ENCODE results near the gene APOL3.
A peak's percentile ranks its signal among the peaks of the same experiment; 100 is the strongest.
"Not testable (repeated sequence)": the region's sequence is repeated elsewhere in the genome, so short reads cannot be mapped to it uniquely, and the experiment has no call there.

Gene APOL3, protein sequence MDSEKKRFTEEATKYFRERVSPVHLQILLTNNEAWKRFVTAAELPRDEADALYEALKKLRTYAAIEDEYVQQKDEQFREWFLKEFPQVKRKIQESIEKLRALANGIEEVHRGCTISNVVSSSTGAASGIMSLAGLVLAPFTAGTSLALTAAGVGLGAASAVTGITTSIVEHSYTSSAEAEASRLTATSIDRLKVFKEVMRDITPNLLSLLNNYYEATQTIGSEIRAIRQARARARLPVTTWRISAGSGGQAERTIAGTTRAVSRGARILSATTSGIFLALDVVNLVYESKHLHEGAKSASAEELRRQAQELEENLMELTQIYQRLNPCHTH

GRCh38 chr22:36160499-36160942 is at the start of gene APOL3:
Gene APOL3, minus strand, starts transcription at chr22:36160755. Its CDS starts 11,700 bp downstream, at chr22:36149055.
- DNase-seq: no peak

DNA sequence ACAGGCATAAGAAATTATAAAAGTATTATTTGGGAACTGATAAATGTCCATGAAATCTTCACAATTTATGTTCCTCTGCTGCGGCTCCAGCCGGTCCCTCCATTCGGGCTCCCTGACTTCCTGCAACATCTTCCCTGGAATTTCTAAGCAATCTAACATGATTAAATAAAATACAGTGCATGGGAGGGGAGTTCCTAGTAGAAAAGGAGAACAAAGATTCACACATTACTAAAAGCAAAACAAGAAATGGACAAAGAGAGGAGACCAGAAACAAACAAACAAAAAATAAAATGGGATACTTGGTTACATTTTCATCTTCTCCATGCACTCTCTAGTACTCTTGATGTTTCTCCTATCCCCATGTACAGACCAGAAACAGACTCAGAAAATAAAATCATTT is 49.7 kb upstream of the APOL3 start:
- no peak for DNase-seq

- DNase-seq: not testable (repeated sequence)
These were observed 48.9 kb upstream of the APOL3 start for GRCh38 chr22:36209488-36209908.

DNA sequence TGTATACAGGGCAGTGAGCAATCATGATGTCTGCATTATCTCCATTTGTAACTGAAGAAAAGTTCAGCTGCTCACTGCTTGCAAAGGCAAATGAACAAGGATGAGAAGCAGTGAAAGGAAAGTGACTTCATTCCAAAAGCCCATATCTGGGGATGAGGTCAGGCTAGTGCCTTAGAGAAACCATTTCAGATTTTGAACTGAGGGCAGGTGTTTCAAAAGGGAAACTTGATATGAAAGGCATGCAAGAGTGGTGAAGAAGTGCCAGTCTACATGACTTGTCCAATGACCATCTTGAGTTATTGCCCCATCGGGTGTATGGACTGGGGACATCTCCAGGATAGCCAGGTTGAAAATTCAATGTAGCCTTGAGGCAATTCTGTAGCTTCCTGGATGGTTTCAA is 48.4 kb upstream of the APOL3 start:
- DNase-seq: no peak

DNA sequence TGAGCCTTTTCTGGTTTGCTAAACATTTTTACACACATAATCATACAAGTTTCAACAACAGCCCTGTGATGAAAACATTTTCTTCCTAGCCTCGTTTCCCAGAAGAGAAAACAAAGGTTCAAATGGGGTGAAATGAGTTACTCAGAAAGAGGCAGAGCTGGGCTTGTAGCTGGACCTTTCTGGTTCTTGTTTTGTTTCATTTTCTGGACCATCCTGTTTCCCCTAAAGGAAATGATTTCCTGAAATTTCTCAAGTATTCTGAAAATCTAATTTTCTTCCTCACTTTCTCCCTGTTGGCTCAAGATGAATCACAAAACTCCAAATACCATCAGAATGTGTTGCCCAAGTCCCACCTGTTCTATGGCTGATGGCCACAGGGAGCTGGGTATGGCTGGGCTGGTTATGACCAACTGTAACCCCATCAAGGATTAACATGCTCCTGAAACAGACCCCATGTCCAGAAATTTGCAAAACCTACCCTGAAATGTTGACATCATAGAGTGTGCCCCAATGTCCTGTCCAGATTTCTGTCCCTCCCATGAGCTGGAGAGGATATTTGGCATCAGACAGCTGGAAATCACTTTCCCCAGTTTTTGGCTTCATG is 47.7 kb upstream of the APOL3 start:
- no peak for DNase-seq

- DNase-seq: no peak
These were observed 45.7 kb upstream of the APOL3 start for GRCh38 chr22:36206255-36206654.

GRCh38 chr22:36205573-36205972 is 45.0 kb upstream of the APOL3 start:
- not testable (repeated sequence) for DNase-seq

DNA sequence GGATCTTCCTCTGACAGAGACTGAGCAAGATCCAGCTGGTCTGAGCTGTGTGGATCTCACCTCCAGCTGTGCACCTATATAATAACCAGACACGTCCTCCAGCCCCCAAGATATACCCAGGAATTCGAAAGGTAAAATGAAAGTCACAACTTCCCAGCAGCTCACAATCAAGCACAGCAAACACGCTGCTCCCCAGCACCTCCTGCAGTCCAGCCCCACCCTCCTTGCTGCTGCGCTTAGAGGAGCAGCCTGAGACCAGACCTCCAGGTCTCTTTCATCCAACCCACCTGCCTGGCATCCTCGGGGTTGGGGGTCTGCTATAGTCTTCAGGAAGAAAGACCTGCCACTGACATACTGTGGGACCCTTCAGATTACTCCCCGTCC is 44.1 kb upstream of the APOL3 start:
- no peak for DNase-seq

DNA sequence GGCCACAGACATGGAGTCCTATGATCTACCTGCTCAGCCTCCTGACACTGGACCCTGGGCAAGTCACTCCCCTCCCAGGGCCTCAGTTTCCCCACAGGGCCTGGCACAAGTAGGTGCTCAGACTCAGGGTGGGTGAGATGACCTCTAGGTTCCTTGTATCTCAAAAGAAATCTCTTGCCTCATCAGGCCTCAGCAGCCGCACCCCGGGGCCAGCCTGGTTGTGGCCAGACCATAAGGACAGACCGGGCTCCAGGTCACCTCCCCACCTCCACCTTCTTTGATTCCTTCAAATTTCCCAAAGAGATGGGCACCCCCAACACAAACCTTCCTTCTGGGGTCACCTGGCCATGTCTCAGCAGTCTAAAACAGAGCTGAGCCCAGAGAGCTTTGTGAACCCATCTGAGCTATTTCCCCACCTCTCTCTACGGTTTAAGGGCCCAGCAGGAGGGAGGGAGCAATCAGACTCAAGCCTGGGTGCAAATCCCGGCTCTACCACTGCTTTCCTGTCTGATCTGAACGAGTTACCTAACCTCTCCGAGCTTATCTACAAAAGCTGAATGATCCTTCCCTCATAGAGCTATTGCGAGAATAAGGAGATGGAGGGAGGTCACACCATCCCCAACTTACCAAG is 43.6 kb upstream of the APOL3 start:
- DNase-seq: no peak

- DNase-seq: not testable (repeated sequence)
These were observed 42.9 kb upstream of the APOL3 start for GRCh38 chr22:36203441-36203840.

GRCh38 chr22:36202906-36203305 is 42.4 kb upstream of the APOL3 start:
- DNase-seq: not testable (repeated sequence)

GRCh38 chr22:36201630-36202319 is 41.2 kb upstream of the APOL3 start, which contains the start of gene APOL4:
Gene APOL4, minus strand, starts transcription at chr22:36201809. Its CDS starts 75 bp downstream, at chr22:36201734.
- DNase-seq: no peak

- DNase-seq: not testable (repeated sequence)
These were observed 40.5 kb upstream of the APOL3 start for GRCh38 chr22:36201025-36201424.

GRCh38 chr22:36199001-36199551 is 38.5 kb upstream of the APOL3 start:
- no peak for DNase-seq

- no peak for DNase-seq
These were observed 38.0 kb upstream of the APOL3 start for GRCh38 chr22:36198536-36198935.

DNA sequence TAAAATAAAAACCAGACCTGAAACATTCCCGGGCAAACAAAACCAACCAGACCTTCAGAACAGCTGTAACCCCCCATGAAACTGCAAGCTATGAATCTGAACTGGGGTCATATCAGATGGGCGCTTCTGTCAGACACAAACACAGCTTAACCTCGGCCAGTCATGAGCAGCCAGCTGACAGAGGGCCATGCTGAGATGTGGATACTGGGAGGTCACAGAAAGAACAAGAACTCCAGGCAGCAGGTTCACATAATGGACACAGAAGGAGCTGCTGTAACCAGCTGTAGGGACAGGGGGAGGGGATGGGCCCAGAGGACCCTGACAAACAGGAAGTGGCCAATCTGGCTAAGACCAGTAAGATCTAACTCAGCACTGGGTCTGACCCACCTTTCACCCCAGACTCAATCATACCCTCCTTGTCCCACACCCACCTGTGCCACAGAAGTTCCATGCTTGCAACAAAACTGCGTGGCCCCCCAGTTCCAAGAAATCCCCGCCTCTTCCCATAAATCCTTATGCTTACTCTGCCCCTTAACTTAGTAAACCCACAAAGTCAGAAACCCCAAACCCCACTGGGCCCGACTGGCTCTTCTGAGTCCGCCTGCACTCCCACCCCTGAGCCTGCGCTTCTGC is 37.1 kb upstream of the APOL3 start:
- no peak for DNase-seq

DNA sequence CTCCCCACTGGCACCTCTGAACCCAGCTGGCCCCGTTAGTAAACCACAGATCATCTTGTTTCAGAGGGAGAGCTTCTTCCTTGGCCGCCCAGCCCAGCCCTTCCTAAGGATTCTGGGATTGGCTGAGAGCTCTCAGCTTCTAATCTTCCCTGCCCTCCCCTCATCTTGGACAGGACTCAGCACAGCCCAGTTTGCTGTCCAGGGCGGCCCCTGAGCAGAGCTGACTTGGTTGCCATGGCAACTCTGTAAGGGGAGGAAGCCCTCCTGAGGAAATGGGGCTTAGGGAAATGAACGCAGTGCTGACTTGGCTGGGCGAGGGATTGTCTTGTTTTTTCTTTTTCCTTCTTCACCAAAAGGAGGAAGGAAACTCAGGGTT is 36.5 kb upstream of the APOL3 start:
- DNase-seq: peak; percentile 4 to 7

DNA sequence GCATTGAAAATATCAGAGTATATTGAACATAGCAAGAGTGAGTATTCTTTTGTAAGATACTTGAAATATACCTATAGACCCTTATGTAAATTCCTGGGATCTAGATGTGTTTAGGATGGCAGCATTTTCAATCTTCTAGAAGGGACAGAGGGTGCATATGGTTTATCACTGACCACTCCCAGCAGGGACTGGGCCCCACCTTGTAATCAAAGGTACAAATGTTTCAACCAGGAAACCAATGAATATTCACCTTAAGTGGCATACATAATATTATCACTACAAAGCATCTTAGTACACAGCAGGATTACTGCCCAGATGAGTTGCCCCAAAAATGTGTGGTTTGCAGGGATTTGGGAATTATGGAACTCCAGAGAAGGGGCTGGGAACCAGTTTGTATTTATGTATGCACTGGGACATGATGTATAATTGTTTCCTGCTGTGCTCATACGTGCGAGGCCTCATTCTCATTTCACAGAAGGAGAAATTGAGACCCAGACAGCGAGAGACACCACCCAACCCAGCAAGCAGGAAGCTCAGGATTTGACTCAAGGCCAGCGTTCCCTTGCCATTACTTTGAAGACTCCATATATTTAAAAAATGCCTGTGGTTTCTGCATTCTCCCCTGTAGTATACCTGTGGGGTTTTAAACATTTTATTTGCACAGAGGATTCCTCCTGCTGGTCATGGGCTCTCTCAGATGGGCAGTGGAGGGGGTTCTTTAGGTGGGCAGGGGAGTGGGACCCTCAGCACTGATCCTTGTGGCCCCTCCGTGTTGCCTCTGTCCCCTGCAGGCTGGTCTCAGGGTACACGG is 35.9 kb upstream of the APOL3 start:
- no peak for DNase-seq

- peak; percentile 64 to 74 for DNase-seq
These were observed 34.4 kb upstream of the APOL3 start for GRCh38 chr22:36194971-36195370.

DNA sequence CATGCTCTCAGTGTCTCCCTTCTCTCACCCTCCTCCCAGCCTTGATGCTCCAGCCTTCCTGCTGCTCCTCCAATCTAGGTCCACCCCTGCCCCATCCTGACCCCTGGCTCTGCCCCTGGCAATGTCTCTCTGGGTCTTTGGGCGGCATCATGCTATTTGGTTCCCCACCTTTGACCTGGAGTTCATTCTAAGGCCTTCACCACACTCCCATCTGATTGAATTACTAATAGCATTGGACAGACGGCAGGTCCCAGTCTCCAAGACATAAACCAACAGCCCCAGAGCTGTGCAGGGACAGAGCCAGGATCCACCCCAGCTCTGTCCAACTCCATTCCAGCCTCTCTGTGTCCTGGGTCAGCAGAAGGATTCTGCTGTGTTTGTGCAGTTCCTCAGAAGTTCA is 33.8 kb upstream of the APOL3 start:
- no peak for DNase-seq

DNA sequence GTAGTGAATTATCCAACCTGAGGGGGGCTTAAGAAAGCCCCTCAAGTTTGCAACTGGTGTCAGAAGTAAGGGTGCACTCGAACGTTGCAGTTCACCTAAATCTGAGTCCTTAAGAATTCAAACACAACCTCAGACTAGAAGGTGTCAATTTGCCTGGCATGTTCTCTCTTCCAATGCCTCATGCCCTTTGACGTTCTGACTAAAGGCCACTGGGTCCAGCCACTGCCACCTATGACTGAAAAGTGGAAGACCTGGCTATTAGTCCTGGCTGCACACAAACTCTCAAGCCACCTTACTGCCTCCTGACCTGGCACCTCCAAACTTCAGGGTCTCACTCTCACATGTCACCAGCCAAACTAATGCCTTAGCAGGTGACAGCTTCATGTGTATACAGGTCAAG is 33.0 kb upstream of the APOL3 start:
- DNase-seq: no peak

DNA sequence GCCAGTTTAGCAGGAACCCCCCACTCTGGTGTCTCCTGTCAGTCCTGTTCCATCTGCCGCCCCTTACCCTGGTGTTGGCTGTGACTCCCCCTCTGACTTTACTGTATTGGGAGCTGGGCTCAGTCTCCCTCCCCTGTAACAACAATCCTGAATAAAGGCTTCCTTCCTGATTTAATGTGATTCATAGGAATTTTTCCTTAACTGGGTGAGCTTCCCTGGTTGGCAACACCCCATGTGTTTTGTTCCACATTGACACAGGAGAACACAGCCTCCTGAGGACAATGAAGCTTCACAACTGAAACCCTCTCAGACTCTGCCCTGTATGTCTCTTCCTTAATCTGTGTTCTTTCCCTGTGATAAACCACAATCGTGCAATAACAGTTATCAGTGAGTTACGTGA is 32.6 kb upstream of the APOL3 start:
- no peak for DNase-seq
